Progenitor cell of endocrine pancreas (in vitro differentiated cells): ENCODE results near the gene OR2S2. TPM values are rescaled to one million over a fixed set of nuclear protein-coding genes. Genes with fewer than 3 reads are reported as not detected.
"Not testable (repeated sequence)": the region's sequence is repeated elsewhere in the genome, so short reads cannot be mapped to it uniquely, and the experiment has no call there.

Source experiments
- DNase-seq: peaks from one replicate; pipeline ENCODE4 v3.0.0; 2021; ENCODE audit warnings: low spot score; ENCODE audit not compliant: unreplicated experiment
- H3K27ac Mint-ChIP-seq: 2 replicates; pipeline ENCODE4 v1.8.0; 2021; ENCODE audit warnings: mild to moderate bottlenecking, moderate library complexity, mixed read lengths
- H3K27me3 Mint-ChIP-seq: 2 replicates; pipeline ENCODE4 v1.8.0; 2021; ENCODE audit warnings: mixed read lengths
- H3K36me3 Mint-ChIP-seq: 2 replicates; pipeline ENCODE4 v1.8.0; 2022; ENCODE audit warnings: mixed read lengths; ENCODE audit not compliant: insufficient read depth
- H3K4me1 Mint-ChIP-seq: 2 replicates; pipeline ENCODE4 v1.8.0; 2021; ENCODE audit warnings: low read depth, mixed read lengths
- H3K4me3 Mint-ChIP-seq: 2 replicates; pipeline ENCODE4 v1.8.0; 2021; ENCODE audit warnings: low read depth, mild to moderate bottlenecking, moderate library complexity, mixed read lengths
- H3K9me3 Mint-ChIP-seq: 2 replicates; pipeline ENCODE4 v1.8.0; 2021; ENCODE audit warnings: low read depth, mixed read lengths
- total RNA-seq: library from RNA; stranded (reverse); gene quantifications from 2 replicates; pipeline ENCODE4 v1.2.1, GENCODE V29; 2021
- TF ChIP-seq, protein P1 (sequence below): fragments of 200-600 bp; sonication (generic); IDR thresholded peaks from one replicate; pipeline ENCODE4 v1.5.0; 2021; ENCODE audit warnings: antibody characterized with exemption, mild to moderate bottlenecking; ENCODE audit not compliant: unreplicated experiment

OR2S2 gene
- total RNA-seq, 1 donor from 2014 or later: not detected

DNA sequence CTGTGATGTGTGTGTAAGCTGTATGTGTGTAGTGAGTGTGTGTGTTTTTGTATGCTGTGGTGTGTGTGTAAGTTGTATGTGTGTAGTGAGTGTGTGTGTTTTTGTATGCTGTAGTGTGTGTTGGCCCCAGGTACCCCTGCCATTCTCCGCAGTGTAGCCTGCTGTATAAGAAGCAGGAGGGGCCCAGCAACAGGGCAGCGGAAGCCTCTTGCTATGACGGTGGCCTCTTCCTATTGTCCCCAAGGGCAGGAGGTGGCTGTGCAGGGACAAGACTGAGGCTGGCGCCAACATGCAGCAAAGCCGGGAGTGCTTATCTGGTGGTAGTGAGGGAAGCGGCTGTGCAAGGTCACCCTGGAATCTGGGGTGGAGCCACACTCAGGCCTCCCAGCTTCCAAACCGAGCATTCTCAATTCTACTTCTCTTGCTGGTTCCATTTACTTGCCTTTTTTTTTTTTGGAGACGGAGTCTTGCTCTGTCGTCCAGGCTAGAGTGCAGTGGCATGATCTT, 43.6 kb downstream of the OR2S2 start:
- peak; percentile 28 for DNase-seq

DNA sequence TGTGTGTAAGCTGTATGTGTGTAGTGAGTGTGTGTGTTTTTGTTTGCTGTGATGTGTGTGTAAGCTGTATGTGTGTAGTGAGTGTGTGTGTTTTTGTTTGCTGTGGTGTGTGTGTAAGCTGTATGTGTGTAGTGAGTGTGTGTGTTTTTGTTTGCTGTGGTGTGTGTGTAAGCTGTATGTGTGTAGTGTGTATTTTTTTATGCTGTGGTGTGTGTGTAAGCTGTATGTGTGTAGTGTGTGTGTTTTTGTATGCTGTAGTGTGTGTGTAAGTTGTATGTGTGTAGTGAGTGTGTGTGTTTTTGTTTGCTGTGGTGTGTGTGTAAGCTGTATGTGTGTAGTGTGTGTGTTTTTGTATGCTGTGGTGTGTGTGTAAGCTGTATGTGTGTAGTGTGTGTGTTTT, 44.5 kb downstream of the OR2S2 start:
- H3K27ac Mint-ChIP-seq, H3K36me3 Mint-ChIP-seq, DNase-seq, H3K27me3 Mint-ChIP-seq, H3K9me3 Mint-ChIP-seq, H3K4me3 Mint-ChIP-seq: not testable (repeated sequence)
- peaks cover 10% of the 10 kb centered on the region for H3K4me1 Mint-ChIP-seq

More for the DNA sequence above, 43.6 kb downstream of the OR2S2 start:
- no peaks in the 10 kb centered on the region for H3K36me3 Mint-ChIP-seq
- H3K4me1 Mint-ChIP-seq: peaks cover 6% of the 10 kb centered on the region
- H3K27ac Mint-ChIP-seq: no peak overlapping the region
- no peak overlapping the region for H3K4me3 Mint-ChIP-seq
- TF ChIP-seq, protein P1, sequence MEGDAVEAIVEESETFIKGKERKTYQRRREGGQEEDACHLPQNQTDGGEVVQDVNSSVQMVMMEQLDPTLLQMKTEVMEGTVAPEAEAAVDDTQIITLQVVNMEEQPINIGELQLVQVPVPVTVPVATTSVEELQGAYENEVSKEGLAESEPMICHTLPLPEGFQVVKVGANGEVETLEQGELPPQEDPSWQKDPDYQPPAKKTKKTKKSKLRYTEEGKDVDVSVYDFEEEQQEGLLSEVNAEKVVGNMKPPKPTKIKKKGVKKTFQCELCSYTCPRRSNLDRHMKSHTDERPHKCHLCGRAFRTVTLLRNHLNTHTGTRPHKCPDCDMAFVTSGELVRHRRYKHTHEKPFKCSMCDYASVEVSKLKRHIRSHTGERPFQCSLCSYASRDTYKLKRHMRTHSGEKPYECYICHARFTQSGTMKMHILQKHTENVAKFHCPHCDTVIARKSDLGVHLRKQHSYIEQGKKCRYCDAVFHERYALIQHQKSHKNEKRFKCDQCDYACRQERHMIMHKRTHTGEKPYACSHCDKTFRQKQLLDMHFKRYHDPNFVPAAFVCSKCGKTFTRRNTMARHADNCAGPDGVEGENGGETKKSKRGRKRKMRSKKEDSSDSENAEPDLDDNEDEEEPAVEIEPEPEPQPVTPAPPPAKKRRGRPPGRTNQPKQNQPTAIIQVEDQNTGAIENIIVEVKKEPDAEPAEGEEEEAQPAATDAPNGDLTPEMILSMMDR: no peak
- H3K9me3 Mint-ChIP-seq: no peaks in the 10 kb centered on the region
- peaks cover 6% of the 10 kb centered on the region for H3K27me3 Mint-ChIP-seq

DNA sequence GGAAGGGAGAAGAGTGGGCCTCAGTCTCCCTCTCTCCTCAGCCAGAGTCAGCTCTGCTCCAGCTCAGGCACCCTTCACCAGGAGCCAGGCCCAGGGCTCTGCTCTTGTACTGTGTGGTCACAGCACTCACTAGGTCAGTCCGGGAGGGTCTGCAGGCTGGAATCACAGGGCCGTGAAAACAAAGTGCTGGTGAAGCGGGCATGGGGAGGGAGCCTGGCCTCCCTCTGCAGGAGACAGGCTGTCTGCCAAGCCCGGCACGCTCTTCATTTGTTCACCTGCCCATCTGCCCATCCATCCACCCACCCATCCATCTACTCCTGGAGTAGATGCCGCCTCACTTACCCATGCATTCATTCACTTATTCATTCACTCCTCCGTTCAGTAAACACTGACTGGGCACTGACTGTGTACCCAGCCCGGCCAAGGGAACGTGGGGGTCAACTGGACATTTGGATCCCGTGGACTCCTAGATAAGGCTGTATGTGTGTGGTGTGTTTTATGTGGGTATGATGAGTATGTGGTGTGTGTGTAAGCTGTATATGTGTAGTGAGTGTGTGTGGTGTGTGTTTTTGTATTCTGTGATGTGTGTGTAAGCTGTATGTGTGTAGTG, 45.1 kb downstream of the OR2S2 start:
- Mint-ChIP-seq H3K27me3 (peaks cover 8% of the 10 kb centered on the region), H3K4me3 (no peak overlapping the region), H3K27ac (no peak overlapping the region), H3K4me1 (peaks cover 16% of the 10 kb centered on the region), H3K9me3 (no peaks in the 10 kb centered on the region), H3K36me3 (no peaks in the 10 kb centered on the region)
- TF ChIP-seq, protein P1: no peak
- no peak for DNase-seq

DNA sequence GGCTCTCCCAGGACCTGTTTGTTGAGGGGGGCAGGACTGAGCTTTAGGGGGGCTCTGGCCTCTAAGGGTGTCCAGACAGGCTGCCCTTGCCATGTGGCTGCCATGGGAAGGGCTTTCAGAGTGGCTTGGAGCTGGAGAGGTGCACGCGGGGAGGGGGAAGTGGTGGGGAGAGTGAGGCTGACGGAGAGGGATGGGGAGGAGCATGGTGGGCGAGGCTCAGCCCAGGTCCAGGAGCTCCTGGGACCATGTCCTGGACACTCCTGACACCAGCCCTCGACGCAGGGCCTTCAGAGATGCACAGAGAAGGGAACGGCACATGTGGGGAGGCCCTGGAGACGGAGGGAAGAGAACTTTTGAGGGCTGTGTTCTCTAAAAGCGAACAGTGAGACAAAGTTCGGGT, 46.3 kb downstream of the OR2S2 start:
- H3K36me3 Mint-ChIP-seq: no peaks in the 10 kb centered on the region

DNA sequence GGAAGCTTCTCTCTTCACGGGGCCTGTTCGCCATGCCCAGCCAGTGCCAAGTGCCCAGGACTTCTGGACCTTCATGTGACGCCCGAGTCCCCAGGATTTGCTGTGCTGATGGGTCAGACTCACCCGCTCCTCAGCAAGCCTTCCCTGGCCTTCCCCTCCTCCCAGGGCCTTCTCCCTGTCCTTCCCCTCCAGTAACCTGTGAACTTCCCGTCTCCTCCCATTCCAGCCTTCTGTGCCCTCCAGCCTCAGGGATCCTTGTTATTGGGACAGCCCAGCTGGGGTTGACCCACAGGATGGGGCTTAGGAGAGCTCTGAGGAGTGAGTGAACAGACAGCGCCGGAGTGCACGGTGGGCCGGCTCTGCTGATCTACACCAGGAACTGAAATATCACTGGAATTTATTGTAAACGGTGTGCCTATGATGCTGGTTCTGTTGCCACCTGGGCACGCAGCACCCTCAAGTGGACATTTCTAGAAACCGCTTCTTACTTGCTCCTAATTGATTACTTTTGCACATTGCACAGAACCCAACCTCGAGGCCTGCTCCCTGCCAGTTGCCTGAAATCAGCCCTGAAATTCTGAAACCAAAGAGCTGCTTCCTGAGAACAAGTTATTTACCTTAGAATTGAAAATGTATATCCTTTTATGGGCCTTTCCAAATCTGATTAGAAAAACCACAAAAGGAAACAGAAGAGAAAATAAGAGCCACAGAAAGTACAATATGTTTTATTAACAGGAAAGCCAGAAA, 47.2 kb downstream of the OR2S2 start:
- H3K4me3 Mint-ChIP-seq: no peak overlapping the region
- H3K27me3 Mint-ChIP-seq: peaks cover 8% of the 10 kb centered on the region
- no peaks in the 10 kb centered on the region for H3K36me3 Mint-ChIP-seq
- TF ChIP-seq, protein P1: peak; percentile 37
- H3K9me3 Mint-ChIP-seq: no peaks in the 10 kb centered on the region
- H3K27ac Mint-ChIP-seq: no peak overlapping the region
- no peak for DNase-seq
- peaks cover 14% of the 10 kb centered on the region for H3K4me1 Mint-ChIP-seq

More for the DNA sequence above, 46.3 kb downstream of the OR2S2 start:
- Mint-ChIP-seq H3K27ac (no peak overlapping the region), H3K27me3 (peaks cover 8% of the 10 kb centered on the region), H3K4me1 (peaks cover 19% of the 10 kb centered on the region), H3K9me3 (no peaks in the 10 kb centered on the region), H3K4me3 (no peak overlapping the region)
- DNase-seq: no peak
- TF ChIP-seq, protein P1: no peak
